ENCODE data around the gene ITGA6.

- TF ChIP-seq CEBPB (IDR thresholded peaks at IDR 0.05) (no peak), RAD21 (conservative IDR thresholded peaks at IDR 0.05 in 1 of 2, IDR thresholded peaks at IDR 0.05 in 1 of 2) (no peak), MAX (IDR thresholded peaks at IDR 0.05) (no peak), SMC3 (IDR thresholded peaks at IDR 0.05) (no peak), CTCF (IDR thresholded peaks at IDR 0.05) (no peak), HEYL (CRISPR knock-in tag; IDR thresholded peaks at IDR 0.05) (no peak), HDAC2 (IDR thresholded peaks at IDR 0.05) (no peak), POLR2A (IDR thresholded peaks at IDR 0.05; ENCODE audit: low read length) (no peak), CHD2 (IDR thresholded peaks at IDR 0.05; ENCODE audit: low read length, partially characterized antibody) (no peak), JUN (IDR thresholded peaks at IDR 0.05) (no peak), ELK1 (IDR thresholded peaks at IDR 0.05; ENCODE audit: low read depth, low read length) (no peak)
Observed at GRCh38 chr2:172552547-172553291, 125.3 kb downstream of the ITGA6 start.

Measured in A549 (cell line).